HG03060 (cell line): ENCODE measurements around the gene PRM3.

Experiments used
- ATAC-seq: cut with Tn5 transposase; IDR thresholded peaks from one replicate; pipeline ENCODE4 v1.9.1; 2021; ENCODE audit warnings: low read depth, moderate number of reproducible peaks; ENCODE audit not compliant: unreplicated experiment

PRM3 gene

GRCh38 chr16:11260596-11260966, 12.8 kb downstream of the PRM3 start:
- ATAC-seq: no peak

- no peak for ATAC-seq
Measured at GRCh38 chr16:11259655-11260595, 13.5 kb downstream of the PRM3 start.

GRCh38 chr16:11258553-11259492, 14.6 kb downstream of the PRM3 start:
- ATAC-seq: no peak

DNA sequence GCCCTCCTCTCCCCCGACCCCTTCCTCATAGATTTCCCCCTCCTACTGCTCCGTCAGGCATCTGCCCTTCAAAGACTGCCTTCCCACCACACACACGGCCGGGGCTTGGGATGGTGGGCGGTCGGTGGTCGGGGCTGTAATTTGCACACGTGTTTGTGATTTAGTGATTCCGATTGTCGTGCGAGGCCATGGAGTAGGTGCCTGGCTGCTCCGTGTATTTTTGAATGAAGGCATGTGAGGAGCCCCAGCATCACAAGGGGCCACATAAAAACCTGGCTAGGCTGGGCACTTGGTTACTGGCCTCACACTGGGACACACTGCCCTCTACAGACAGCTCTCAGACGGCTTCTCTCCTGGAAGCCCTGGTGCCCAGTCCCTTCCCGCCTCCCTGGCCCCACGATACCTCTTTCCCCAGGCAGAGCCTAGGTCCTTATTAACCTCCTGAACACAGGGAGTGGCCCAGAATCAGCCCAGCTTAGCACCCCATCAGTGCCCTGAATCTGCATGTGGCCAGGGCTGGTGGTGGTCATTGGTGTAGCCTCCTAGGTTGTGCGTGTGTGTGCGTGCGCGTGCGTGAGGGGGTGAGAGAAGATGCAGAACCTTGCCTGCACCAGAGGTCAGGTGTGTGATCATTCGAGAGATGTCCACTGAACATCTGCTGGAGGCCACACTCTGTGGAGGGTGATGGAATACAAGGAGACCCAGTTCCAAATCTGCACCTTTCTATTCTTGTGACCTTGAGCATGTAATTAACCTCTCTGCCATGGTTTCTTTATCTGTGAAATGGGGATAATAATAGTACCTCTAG, 16.1 kb downstream of the PRM3 start:
- no peak for ATAC-seq

- no peak for ATAC-seq
Measured at GRCh38 chr16:11256661-11257130, 16.7 kb downstream of the PRM3 start.

DNA sequence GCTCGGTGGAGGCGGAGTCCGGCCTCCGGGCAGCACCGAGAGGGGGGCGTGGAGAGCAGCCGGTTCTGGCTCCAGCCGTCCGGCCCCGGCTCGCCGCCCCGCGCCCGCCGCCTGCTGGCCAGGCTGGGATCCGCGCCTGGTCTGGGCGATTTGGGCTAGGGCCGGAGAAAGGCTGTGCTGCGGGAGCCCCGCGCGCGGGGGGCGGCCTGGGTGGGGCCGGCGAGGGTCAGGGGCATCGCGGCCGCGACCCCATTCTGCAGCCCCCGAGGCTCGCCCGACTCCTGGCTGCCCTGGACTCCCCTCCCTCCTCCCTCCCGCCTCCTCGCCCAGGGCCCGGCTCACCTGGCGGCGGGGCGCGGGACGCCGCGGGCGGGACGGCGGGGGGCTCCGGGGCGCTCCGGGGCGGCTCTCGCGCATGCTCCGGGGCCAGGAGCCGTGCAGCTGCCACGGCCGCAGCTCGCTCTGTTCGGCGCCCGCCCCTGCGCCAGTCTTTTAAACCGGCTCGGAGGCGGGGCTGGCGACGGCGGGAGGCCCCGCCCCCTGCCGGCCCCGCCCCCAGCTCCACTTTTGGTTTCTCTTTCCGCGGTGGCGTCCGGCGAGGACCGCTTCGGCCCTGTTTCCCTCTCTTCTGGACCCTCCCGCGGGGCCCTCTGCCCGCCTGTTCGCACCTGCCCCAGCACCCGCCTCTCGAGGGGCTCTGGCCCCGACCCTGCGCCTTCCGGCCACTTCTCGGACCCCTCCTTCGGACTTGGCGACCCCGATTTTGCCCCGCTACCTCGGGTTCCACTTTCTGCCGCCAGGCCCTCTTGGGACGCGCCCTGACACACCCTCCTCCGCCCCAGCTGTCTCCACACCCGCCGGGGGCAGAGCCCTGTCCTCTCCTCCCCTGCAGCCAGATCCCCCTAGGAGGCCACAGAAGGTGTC, 17.4 kb downstream of the PRM3 start, which contains the start of gene SOCS1:
TSS of gene SOCS1 (minus strand) at position 468 of the 924 bp plus-strand sequence. CDS start 726 bp downstream, outside the sequence.
- peak; percentile 24 for ATAC-seq

DNA sequence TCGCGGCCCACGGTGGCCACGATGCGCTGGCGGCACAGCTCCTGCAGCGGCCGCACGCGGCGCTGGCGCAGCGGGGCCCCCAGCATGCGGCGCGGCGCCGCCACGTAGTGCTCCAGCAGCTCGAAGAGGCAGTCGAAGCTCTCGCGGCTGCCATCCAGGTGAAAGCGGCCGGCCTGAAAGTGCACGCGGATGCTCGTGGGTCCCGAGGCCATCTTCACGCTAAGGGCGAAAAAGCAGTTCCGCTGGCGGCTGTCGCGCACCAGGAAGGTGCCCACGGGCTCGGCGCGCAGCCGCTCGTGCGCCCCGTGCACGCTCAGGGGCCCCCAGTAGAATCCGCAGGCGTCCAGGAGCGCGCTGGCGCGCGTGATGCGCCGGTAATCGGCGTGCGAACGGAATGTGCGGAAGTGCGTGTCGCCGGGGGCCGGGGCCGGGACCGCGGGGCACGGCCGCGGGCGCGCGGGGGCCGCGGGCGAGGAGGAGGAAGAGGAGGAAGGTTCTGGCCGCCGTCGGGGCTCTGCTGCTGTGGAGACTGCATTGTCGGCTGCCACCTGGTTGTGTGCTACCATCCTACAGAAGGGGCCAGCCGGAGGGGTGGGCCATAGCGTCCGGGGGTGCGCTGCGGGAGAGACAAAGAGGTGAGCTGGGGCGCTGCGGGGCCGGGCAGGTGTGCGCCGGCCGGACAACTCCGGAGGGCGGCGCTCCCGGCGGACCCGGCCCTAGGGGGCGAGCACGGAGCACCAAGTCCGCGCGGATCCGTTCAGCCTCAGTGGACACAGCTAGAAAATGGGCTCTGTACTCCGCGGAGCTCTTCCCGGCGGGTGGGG, 18.3 kb downstream of the PRM3 start:
- peak; percentile 18 for ATAC-seq

- ATAC-seq: no peak
Measured at GRCh38 chr16:11253995-11254912, 19.2 kb downstream of the PRM3 start.

- ATAC-seq: no peak
Measured at GRCh38 chr16:11253009-11253994, 20.1 kb downstream of the PRM3 start.

GRCh38 chr16:11252482-11252931, 20.9 kb downstream of the PRM3 start:
- no peak for ATAC-seq

- no peak for ATAC-seq
Measured at GRCh38 chr16:11251525-11252481, 21.6 kb downstream of the PRM3 start.

DNA sequence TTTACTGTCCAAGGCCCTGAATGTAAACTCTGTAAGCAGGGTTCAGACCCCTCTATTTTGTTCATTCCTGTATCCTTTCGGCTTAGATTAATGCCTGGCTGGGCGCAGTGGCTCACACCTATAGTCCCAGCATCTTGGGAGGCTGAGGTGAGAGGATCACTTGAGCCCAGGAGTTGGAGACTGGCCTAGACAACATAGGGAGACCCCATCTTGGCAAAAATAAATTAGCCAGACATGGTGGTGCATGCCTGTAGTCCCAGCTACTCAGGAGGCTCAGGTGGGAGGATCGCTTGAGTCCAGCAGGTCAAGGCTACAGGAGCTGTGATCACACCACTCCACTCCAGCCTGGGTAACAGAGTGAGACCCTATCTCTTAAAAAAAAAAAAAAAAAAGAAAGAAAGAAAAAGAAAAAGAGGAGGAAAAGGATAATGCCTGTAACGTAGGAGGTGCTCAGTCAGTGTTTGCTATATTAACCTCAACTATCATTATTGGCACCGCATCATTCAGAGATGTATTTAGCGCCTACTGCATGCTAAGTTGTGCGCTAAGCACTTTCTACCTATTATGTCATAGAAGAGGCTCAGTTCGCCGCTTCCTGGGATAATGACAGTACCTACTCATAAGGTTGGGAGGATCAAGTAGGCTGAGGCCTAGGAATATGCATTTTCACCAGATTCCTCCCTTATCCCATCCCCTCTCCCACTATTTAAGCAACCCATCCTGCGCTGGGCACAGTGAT, 22.5 kb downstream of the PRM3 start:
- ATAC-seq: no peak

DNA sequence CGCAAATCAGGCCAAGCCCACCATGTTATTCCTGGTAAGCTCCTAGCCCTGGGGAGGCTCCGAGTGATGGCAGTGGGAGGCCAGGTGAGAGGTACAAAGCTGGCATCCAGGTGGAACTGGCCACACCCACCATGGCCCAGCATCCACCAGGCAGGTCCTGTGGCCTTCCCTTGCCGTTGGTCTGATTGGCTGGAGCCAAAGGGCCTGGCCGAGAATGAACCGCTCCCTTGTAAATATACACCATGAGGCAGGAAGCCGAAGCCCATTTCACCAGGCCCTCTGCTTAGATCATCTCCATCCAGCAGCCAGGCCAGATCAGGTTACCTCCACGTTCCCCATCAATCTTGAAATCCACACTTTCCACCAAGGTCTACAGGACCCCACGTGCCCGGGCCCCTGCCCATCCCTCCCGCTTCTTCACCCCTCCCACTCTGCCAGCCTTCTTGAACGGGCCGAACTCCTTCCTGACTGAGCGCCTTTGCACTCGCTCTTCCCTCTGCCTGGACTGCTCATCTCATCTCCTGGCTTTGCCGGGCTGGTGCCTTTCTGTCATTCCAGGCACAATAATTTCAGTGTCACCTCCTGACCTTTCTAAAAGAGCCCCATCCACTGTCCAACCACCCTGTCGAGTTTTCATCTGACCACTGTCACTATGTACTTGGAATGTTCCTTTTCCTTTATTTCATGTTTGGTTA, 23.2 kb downstream of the PRM3 start:
- ATAC-seq: no peak
